GM23248 (cell line): ENCODE results near the gene PLEKHG4B. TPM values are rescaled to one million over a fixed set of nuclear protein-coding genes. Genes with fewer than 3 reads are reported as not detected.

Source experiments
- DNase-seq: peaks from one replicate; pipeline ENCODE4 v3.0.0-alpha.2; 2015
- H2AFZ ChIP-seq: fragments of 200-600 bp; sonication (generic); 2 replicates; pipeline ENCODE4 v1.6.1; 2016; ENCODE audit warnings: antibody characterized with exemption
- H3F3A ChIP-seq: fragments of 200-600 bp; sonication (generic); 2 replicates; pipeline ENCODE4 v1.6.1; 2016; ENCODE audit warnings: mild to moderate bottlenecking, antibody characterized with exemption, mixed run types; ENCODE audit not compliant: insufficient read depth
- H3K27ac ChIP-seq: fragments of 200-600 bp; sonication (generic); 2 replicates; pipeline ENCODE4 v1.5.1; 2016; ENCODE audit warnings: mild to moderate bottlenecking
- H3K27me3 ChIP-seq: fragments of 200-600 bp; sonication (generic); replicated peaks from 2 replicates; pipeline ENCODE4 v1.6.1; 2016; ENCODE audit warnings: mild to moderate bottlenecking; ENCODE audit not compliant: insufficient read depth
- H3K36me3 ChIP-seq: fragments of 200-600 bp; sonication (generic); 2 replicates; pipeline ENCODE4 v1.6.1; 2016; ENCODE audit warnings: low read depth, mild to moderate bottlenecking
- H3K4me1 ChIP-seq: fragments of 200-600 bp; sonication (generic); 2 replicates; pipeline ENCODE4 v1.6.1; 2016; ENCODE audit warnings: mild to moderate bottlenecking; ENCODE audit not compliant: insufficient read depth
- H3K4me2 ChIP-seq: fragments of 200-600 bp; sonication (generic); one replicate; pipeline ENCODE4 v1.6.1; 2016; ENCODE audit warnings: mild to moderate bottlenecking; ENCODE audit not compliant: unreplicated experiment
- H3K4me3 ChIP-seq: fragments of 200-600 bp; sonication (generic); 2 replicates; pipeline ENCODE4 v1.5.1; 2016; ENCODE audit warnings: mild to moderate bottlenecking
- H3K79me2 ChIP-seq: fragments of 200-600 bp; sonication (generic); 2 replicates; pipeline ENCODE4 v1.6.1; 2016; ENCODE audit warnings: mild to moderate bottlenecking; ENCODE audit not compliant: insufficient read depth
- H3K9ac ChIP-seq: fragments of 200-600 bp; sonication (generic); 2 replicates; pipeline ENCODE4 v1.6.1; 2016; ENCODE audit warnings: mild to moderate bottlenecking
- H3K9me2 ChIP-seq: fragments of 200-600 bp; sonication (generic); 2 replicates; pipeline ENCODE4 v1.6.1; 2016; ENCODE audit warnings: mixed run types, mild to moderate bottlenecking, moderate library complexity; ENCODE audit not compliant: insufficient read depth
- H3K9me3 ChIP-seq: fragments of 200-600 bp; sonication (generic); one replicate; pipeline ENCODE4 v1.6.1; 2017; ENCODE audit warnings: low read depth
- H4K20me1 ChIP-seq: fragments of 200-600 bp; sonication (generic); 2 replicates; pipeline ENCODE4 v1.6.0; 2016; ENCODE audit not compliant: insufficient read depth
- EZH2 ChIP-seq: fragments of 200-600 bp; sonication (generic); IDR thresholded peaks from 2 replicates; pipeline ENCODE4 v1.6.1; 2018; ENCODE audit warnings: antibody characterized with exemption, mild to moderate bottlenecking; ENCODE audit not compliant: insufficient read depth, poor library complexity, severe bottlenecking
- EZH2phosphoT487 ChIP-seq: fragments of 200-600 bp; sonication (generic); IDR thresholded peaks from 2 replicates; pipeline ENCODE4 v1.6.1; 2018; ENCODE audit warnings: antibody characterized with exemption, moderate library complexity, mild to moderate bottlenecking, low read depth; ENCODE audit not compliant: insufficient read depth
- WGBS, 2 experiments: methylation state at CpG; one replicate each; pipeline ENCODE4 v1.1.6; 2015 to 2017; ENCODE audit warnings: low lambda C conversion rate in 2 of 2, low coverage in 1 of 2; ENCODE audit errors: missing lambda C conversion rate in 2 of 2; 5-methylcytosine and 5-hydroxymethylcytosine counted together
- in situ Hi-C: fragments of 300-500 bp; cut with MboI; formaldehyde crosslinking; loops from 2 replicates; pipeline ENCODE4 v1.15.0; 2020
- polyA plus RNA-seq: library from polyadenylated mRNA; unstranded; fragments of >200 nt; fragmentation: Nextera tagmentation; extraction: Ambion mirVana; gene quantifications from 2 replicates; pipeline ENCODE4 v1.2.1, GENCODE V29; 2016
- total RNA-seq: library from RNA; depleted of rRNA; stranded (reverse); fragments of >200 nt; shearing (Covaris generic); gene quantifications from 2 replicates; pipeline ENCODE4 v1.2.3, GENCODE V29; 2014

PLEKHG4B gene
- total and polyA plus RNA-seq, 2 experiments from 2014 or later, result not detected

DNA sequence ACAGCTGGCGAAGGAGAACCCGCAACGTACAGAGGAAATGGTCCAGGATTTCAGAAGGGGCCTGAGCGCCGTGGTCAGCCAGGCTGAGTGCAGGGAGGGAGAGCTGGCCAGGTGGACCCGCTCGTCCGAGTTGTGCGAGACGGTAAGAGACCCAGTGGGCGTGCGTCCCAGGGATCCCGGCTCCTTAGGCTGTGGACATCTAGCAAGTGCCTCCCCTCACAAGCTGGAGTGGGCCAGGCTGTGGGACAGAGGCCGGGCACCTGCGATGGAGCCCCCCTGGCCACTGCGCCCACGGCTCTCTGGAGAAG, 69.8 kb downstream of the PLEKHG4B start:
- Histone ChIP-seq H3K27ac (no peak overlapping the region), H3K4me2 (no peak overlapping the region), H3K9ac (no peak overlapping the region), H3K9me3 (no peaks in the 10 kb centered on the region), H2AFZ (no peak overlapping the region), H3K36me3 (no peaks in the 10 kb centered on the region), H3K4me3 (no peak overlapping the region), H3F3A (no peaks in the 10 kb centered on the region), H3K27me3 (no peaks in the 10 kb centered on the region), H3K79me2 (no peaks in the 10 kb centered on the region), H4K20me1 (no peaks in the 10 kb centered on the region), H3K4me1 (peaks cover 8% of the 10 kb centered on the region), H3K9me2 (no peaks in the 10 kb centered on the region)
- in situ Hi-C loops, result no loop called here
- DNase-seq, result no peak
- no peak for TF ChIP-seq EZH2
- no peak for TF ChIP-seq EZH2phosphoT487
- 79 to 85% methylated on average over 17 of the region's 17 CpGs for WGBS, 2 experiments

DNA sequence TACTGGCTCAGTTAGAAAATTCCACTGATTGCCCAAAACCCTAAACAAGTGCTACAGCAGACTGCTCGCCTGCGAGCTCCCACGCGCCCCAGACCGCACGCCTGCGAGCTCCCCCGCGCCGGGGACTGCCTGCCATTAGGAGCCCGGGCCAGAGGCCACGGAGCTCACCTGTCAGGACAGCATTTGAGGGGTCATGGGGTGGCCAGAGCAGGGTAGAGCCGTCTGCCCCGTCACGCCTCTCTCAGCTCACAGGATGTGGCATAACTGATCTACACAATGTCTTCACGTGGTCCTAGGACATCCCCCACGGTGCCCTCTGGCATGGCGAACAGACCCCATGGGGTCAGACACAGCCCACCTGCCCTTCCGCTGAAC, 70.2 kb downstream of the PLEKHG4B start:
- Histone ChIP-seq H3K9me3 (no peaks in the 10 kb centered on the region), H3K4me3 (no peak overlapping the region), H3K9me2 (no peaks in the 10 kb centered on the region), H3K27ac (no peak overlapping the region), H3K4me1 (peaks cover 8% of the 10 kb centered on the region), H3K79me2 (no peaks in the 10 kb centered on the region), H3K4me2 (no peak overlapping the region), H3F3A (no peaks in the 10 kb centered on the region), H4K20me1 (no peaks in the 10 kb centered on the region), H3K36me3 (no peaks in the 10 kb centered on the region), H2AFZ (no peak overlapping the region), H3K27me3 (no peaks in the 10 kb centered on the region), H3K9ac (no peak overlapping the region)
- DNase-seq, result no peak
- TF ChIP-seq EZH2 (no peak), EZH2phosphoT487 (no peak)
- 78 to 82% methylated on average over 19 of the region's 19 CpGs for WGBS, 2 experiments
- in situ Hi-C loops, result no loop called here

DNA sequence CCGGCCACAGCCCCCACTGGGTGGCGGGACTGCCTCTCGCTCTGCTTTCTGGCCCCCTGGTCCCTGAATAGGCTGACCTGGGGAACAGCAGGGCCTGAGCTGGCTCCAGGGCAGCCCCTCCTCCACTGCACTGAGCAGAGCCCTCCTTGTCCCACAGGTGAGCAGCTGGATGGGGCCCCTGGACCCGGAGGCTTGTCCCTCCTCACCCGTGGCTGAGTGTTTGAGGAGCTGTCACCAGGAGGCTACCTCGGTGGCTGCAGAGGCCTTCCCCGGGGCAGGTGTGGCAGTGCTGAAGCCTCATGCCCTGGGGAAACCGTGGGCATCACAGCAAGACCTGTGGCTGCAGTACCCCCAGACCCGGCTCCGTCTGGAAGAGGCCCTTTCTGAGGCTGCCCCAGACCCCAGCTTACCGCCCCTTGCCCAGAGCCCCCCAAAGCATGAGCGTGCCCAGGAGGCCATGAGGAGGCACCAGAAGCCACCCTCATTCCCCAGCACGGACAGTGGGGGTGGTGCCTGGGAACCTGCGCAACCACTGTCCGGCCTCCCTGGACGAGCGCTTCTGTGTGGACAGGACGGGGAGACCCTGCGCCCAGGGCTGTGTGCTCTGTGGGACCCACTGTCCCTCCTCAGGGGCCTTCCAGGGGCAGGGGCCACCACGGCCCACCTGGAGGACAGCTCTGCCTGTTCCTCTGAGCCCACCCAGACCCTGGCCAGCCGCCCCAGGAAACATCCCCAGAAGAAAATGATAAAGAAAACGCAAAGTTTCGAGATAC, 70.8 kb downstream of the PLEKHG4B start:
- no peak overlapping the region for H3K4me2 ChIP-seq
- no peaks in the 10 kb centered on the region for H3K9me2 ChIP-seq
- H4K20me1 ChIP-seq, result no peaks in the 10 kb centered on the region
- H3K27me3 ChIP-seq, result no peaks in the 10 kb centered on the region
- H3K27ac ChIP-seq, result no peak overlapping the region
- H3K36me3 ChIP-seq, result no peaks in the 10 kb centered on the region
- in situ Hi-C loops, result no loop called here
- no peak overlapping the region for H2AFZ ChIP-seq
- WGBS, 2 experiments, result 72 to 76% methylated on average over 16 to 18 of the region's 23 CpGs
- H3F3A ChIP-seq, result no peaks in the 10 kb centered on the region
- no peaks in the 10 kb centered on the region for H3K79me2 ChIP-seq
- no peak overlapping the region for H3K9ac ChIP-seq
- H3K4me3 ChIP-seq, result no peak overlapping the region
- H3K4me1 ChIP-seq, result peaks cover 10% of the 10 kb centered on the region
- DNase-seq, result no peak
- H3K9me3 ChIP-seq, result no peaks in the 10 kb centered on the region
- TF ChIP-seq EZH2phosphoT487 (no peak), EZH2 (no peak)

DNA sequence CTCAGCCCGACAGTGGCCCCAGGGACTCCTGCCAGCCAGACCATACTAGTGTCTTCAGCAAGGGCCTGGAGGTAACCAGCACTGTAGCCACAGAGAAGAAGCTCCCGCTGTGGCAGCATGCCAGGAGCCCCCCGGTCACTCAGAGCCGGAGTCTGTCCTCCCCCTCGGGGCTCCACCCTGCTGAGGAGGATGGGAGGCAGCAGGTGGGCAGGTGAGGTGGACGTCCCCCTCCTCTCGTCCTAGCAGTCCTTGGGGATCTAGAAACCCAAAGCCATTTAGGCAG, 71.3 kb downstream of the PLEKHG4B start:
- Histone ChIP-seq H2AFZ (no peak overlapping the region), H3K79me2 (no peaks in the 10 kb centered on the region), H3K27me3 (no peaks in the 10 kb centered on the region), H3K9ac (no peak overlapping the region), H3K4me2 (no peak overlapping the region), H3F3A (no peaks in the 10 kb centered on the region), H4K20me1 (no peaks in the 10 kb centered on the region), H3K9me3 (no peaks in the 10 kb centered on the region), H3K36me3 (no peaks in the 10 kb centered on the region), H3K4me1 (peaks cover 16% of the 10 kb centered on the region), H3K4me3 (no peak overlapping the region), H3K27ac (no peak overlapping the region), H3K9me2 (no peaks in the 10 kb centered on the region)
- DNase-seq, result no peak
- TF ChIP-seq EZH2phosphoT487 (no peak), EZH2 (no peak)
- in situ Hi-C loops, result no loop called here
- 68 to 71% methylated on average over 7 of the region's 7 CpGs for WGBS, 2 experiments

DNA sequence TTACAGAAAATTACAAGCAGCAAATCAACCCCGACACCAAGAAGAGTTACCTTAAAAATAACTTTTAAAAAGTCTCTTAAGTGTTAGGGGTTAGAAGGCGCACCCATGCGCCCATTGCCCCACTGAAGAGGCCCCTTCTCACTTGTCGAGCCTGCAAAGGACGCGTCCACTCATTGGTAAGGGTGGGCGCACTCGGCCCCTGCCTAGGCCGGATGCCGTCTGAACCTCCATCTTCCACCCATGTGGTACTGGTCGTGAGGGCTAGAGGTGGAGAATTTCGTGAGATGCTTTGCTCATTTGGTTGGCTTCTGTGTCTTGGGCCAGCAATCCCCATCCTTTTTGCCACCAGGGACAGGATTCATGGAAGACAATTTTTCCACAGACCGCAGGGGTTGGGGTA, 71.9 kb downstream of the PLEKHG4B start:
- H4K20me1 ChIP-seq, result no peaks in the 10 kb centered on the region
- H3K9ac ChIP-seq, result no peak overlapping the region
- peaks cover 4% of the 10 kb centered on the region; the same call in 1 of the 2 replicates for H3F3A ChIP-seq
- TF ChIP-seq EZH2phosphoT487 (no peak), EZH2 (no peak)
- no peak overlapping the region for H3K4me2 ChIP-seq
- no peaks in the 10 kb centered on the region for H3K27me3 ChIP-seq
- H2AFZ ChIP-seq, result no peak overlapping the region
- H3K9me3 ChIP-seq, result no peaks in the 10 kb centered on the region
- no peak for DNase-seq
- H3K9me2 ChIP-seq, result no peaks in the 10 kb centered on the region
- H3K27ac ChIP-seq, result no peak overlapping the region
- peaks cover 20% of the 10 kb centered on the region for H3K4me1 ChIP-seq
- 85 to 87% methylated on average over 13 of the region's 13 CpGs for WGBS, 2 experiments
- H3K36me3 ChIP-seq, result no peaks in the 10 kb centered on the region
- no peaks in the 10 kb centered on the region for H3K79me2 ChIP-seq
- no peak overlapping the region for H3K4me3 ChIP-seq
- in situ Hi-C loops, result no loop called here
